ENCODE results near the gene TRPC1.

Gene TRPC1

GRCh38 chr3:142809259-142809658 is 85.4 kb downstream of the TRPC1 start:
- no peaks in the 10 kb centered on the region for H3K27me3 ChIP-seq (ENCODE audit: control insufficient read depth, insufficient read depth, low read length)
- no peaks in the 10 kb centered on the region for H3K36me3 ChIP-seq (ENCODE audit: control insufficient read depth, insufficient read depth, low read length)
- no peak overlapping the region for H3K4me3 ChIP-seq (ENCODE audit: low read length)

GRCh38 chr3:142815803-142816202 is 92.0 kb downstream of the TRPC1 start:
- no peaks in the 10 kb centered on the region for H3K36me3 ChIP-seq (ENCODE audit: control insufficient read depth, insufficient read depth, low read length)
- H3K27ac ChIP-seq (ENCODE audit: low read depth, low read length) = no peak overlapping the region
- no peak overlapping the region for H3K9ac ChIP-seq (ENCODE audit: low read length)
- H3K27me3 ChIP-seq (ENCODE audit: control insufficient read depth, insufficient read depth, low read length) = no peaks in the 10 kb centered on the region
- no peaks in the 10 kb centered on the region for H3K4me1 ChIP-seq (ENCODE audit: control insufficient read depth, insufficient read depth, low read length)
- no peak overlapping the region for H3K4me3 ChIP-seq (ENCODE audit: low read length)

More at GRCh38 chr3:142809259-142809658, 85.4 kb downstream of the TRPC1 start:
- no peaks in the 10 kb centered on the region for H3K4me1 ChIP-seq (ENCODE audit: control insufficient read depth, insufficient read depth, low read length)
- H3K27ac ChIP-seq (ENCODE audit: low read depth, low read length) = no peak overlapping the region
- no peak overlapping the region for H3K9ac ChIP-seq (ENCODE audit: low read length)

- H3K27ac ChIP-seq (ENCODE audit: low read depth, low read length) = no peak overlapping the region
- no peak overlapping the region for H3K4me3 ChIP-seq (ENCODE audit: low read length)
- no peaks in the 10 kb centered on the region for H3K4me1 ChIP-seq (ENCODE audit: control insufficient read depth, insufficient read depth, low read length)
- no peak overlapping the region for H3K9ac ChIP-seq (ENCODE audit: low read length)
- no peaks in the 10 kb centered on the region for H3K27me3 ChIP-seq (ENCODE audit: control insufficient read depth, insufficient read depth, low read length)
- H3K36me3 ChIP-seq (ENCODE audit: control insufficient read depth, insufficient read depth, low read length) = no peaks in the 10 kb centered on the region
Observed at GRCh38 chr3:142817356-142817755, 93.5 kb downstream of the TRPC1 start.

GRCh38 chr3:142817897-142818296 is 94.1 kb downstream of the TRPC1 start:
- Histone ChIP-seq H3K36me3 (ENCODE audit: control insufficient read depth, insufficient read depth, low read length) (no peaks in the 10 kb centered on the region), H3K27ac (ENCODE audit: low read depth, low read length) (no peak overlapping the region), H3K27me3 (ENCODE audit: control insufficient read depth, insufficient read depth, low read length) (no peaks in the 10 kb centered on the region), H3K4me3 (ENCODE audit: low read length) (no peak overlapping the region), H3K4me1 (ENCODE audit: control insufficient read depth, insufficient read depth, low read length) (no peaks in the 10 kb centered on the region), H3K9ac (ENCODE audit: low read length) (no peak overlapping the region)

- no peaks in the 10 kb centered on the region for H3K27me3 ChIP-seq (ENCODE audit: control insufficient read depth, insufficient read depth, low read length)
- H3K4me3 ChIP-seq (ENCODE audit: low read length) = no peak overlapping the region
- no peak overlapping the region for H3K9ac ChIP-seq (ENCODE audit: low read length)
- no peaks in the 10 kb centered on the region for H3K4me1 ChIP-seq (ENCODE audit: control insufficient read depth, insufficient read depth, low read length)
- H3K36me3 ChIP-seq (ENCODE audit: control insufficient read depth, insufficient read depth, low read length) = no peaks in the 10 kb centered on the region
- H3K27ac ChIP-seq (ENCODE audit: low read depth, low read length) = no peak overlapping the region
Observed at GRCh38 chr3:142818651-142819050, 94.8 kb downstream of the TRPC1 start.

- H3K4me1 ChIP-seq (ENCODE audit: control insufficient read depth, insufficient read depth, low read length) = no peaks in the 10 kb centered on the region
- no peak overlapping the region for H3K4me3 ChIP-seq (ENCODE audit: low read length)
- no peak overlapping the region for H3K27ac ChIP-seq (ENCODE audit: low read depth, low read length)
- H3K9ac ChIP-seq (ENCODE audit: low read length) = no peak overlapping the region
- no peaks in the 10 kb centered on the region for H3K27me3 ChIP-seq (ENCODE audit: control insufficient read depth, insufficient read depth, low read length)
- H3K36me3 ChIP-seq (ENCODE audit: control insufficient read depth, insufficient read depth, low read length) = no peaks in the 10 kb centered on the region
Observed at GRCh38 chr3:142819179-142819578, 95.3 kb downstream of the TRPC1 start.

- H3K27me3 ChIP-seq (ENCODE audit: control insufficient read depth, insufficient read depth, low read length) = no peaks in the 10 kb centered on the region
- no peaks in the 10 kb centered on the region for H3K4me1 ChIP-seq (ENCODE audit: control insufficient read depth, insufficient read depth, low read length)
- no peak overlapping the region for H3K27ac ChIP-seq (ENCODE audit: low read depth, low read length)
- H3K36me3 ChIP-seq (ENCODE audit: control insufficient read depth, insufficient read depth, low read length) = no peaks in the 10 kb centered on the region
- no peak overlapping the region for H3K4me3 ChIP-seq (ENCODE audit: low read length)
- H3K9ac ChIP-seq (ENCODE audit: low read length) = no peak overlapping the region
Observed at GRCh38 chr3:142828703-142829305, 105.0 kb downstream of the TRPC1 start.

- no peak overlapping the region for H3K9ac ChIP-seq (ENCODE audit: low read length)
Observed at GRCh38 chr3:142837526-142837925, 113.7 kb downstream of the TRPC1 start.

GRCh38 chr3:142839831-142840230 is 116.0 kb downstream of the TRPC1 start:
- Histone ChIP-seq H3K36me3 (ENCODE audit: control insufficient read depth, insufficient read depth, low read length) (no peaks in the 10 kb centered on the region), H3K27me3 (ENCODE audit: control insufficient read depth, insufficient read depth, low read length) (no peaks in the 10 kb centered on the region), H3K27ac (ENCODE audit: low read depth, low read length) (no peak overlapping the region), H3K4me3 (ENCODE audit: low read length) (no peak overlapping the region), H3K4me1 (ENCODE audit: control insufficient read depth, insufficient read depth, low read length) (no peaks in the 10 kb centered on the region), H3K9ac (ENCODE audit: low read length) (no peak overlapping the region)

More at GRCh38 chr3:142837526-142837925, 113.7 kb downstream of the TRPC1 start:
- H3K4me3 ChIP-seq (ENCODE audit: low read length) = no peak overlapping the region
- no peaks in the 10 kb centered on the region for H3K27me3 ChIP-seq (ENCODE audit: control insufficient read depth, insufficient read depth, low read length)
- H3K4me1 ChIP-seq (ENCODE audit: control insufficient read depth, insufficient read depth, low read length) = no peaks in the 10 kb centered on the region
- H3K36me3 ChIP-seq (ENCODE audit: control insufficient read depth, insufficient read depth, low read length) = no peaks in the 10 kb centered on the region
- no peak overlapping the region for H3K27ac ChIP-seq (ENCODE audit: low read depth, low read length)

GRCh38 chr3:142844339-142844977 is 120.6 kb downstream of the TRPC1 start:
- Histone ChIP-seq H3K4me3 (ENCODE audit: low read length) (no peak overlapping the region), H3K9ac (ENCODE audit: low read length) (no peak overlapping the region), H3K27ac (ENCODE audit: low read depth, low read length) (no peak overlapping the region), H3K27me3 (ENCODE audit: control insufficient read depth, insufficient read depth, low read length) (no peaks in the 10 kb centered on the region), H3K36me3 (ENCODE audit: control insufficient read depth, insufficient read depth, low read length) (no peaks in the 10 kb centered on the region), H3K4me1 (ENCODE audit: control insufficient read depth, insufficient read depth, low read length) (no peaks in the 10 kb centered on the region)

GRCh38 chr3:142846779-142847577 is 123.1 kb downstream of the TRPC1 start:
- Histone ChIP-seq H3K27ac (ENCODE audit: low read depth, low read length) (no peak overlapping the region), H3K9ac (ENCODE audit: low read length) (no peak overlapping the region), H3K36me3 (ENCODE audit: control insufficient read depth, insufficient read depth, low read length) (no peaks in the 10 kb centered on the region), H3K4me1 (ENCODE audit: control insufficient read depth, insufficient read depth, low read length) (no peaks in the 10 kb centered on the region), H3K27me3 (ENCODE audit: control insufficient read depth, insufficient read depth, low read length) (no peaks in the 10 kb centered on the region), H3K4me3 (ENCODE audit: low read length) (no peak overlapping the region)

- H3K4me3 ChIP-seq (ENCODE audit: low read length) = no peak overlapping the region
Observed at GRCh38 chr3:142849148-142849547, 125.3 kb downstream of the TRPC1 start.

More at GRCh38 chr3:142849148-142849547, 125.3 kb downstream of the TRPC1 start:
- H3K27me3 ChIP-seq (ENCODE audit: control insufficient read depth, insufficient read depth, low read length) = no peaks in the 10 kb centered on the region
- no peaks in the 10 kb centered on the region for H3K36me3 ChIP-seq (ENCODE audit: control insufficient read depth, insufficient read depth, low read length)
- H3K27ac ChIP-seq (ENCODE audit: low read depth, low read length) = no peak overlapping the region
- H3K9ac ChIP-seq (ENCODE audit: low read length) = no peak overlapping the region
- no peaks in the 10 kb centered on the region for H3K4me1 ChIP-seq (ENCODE audit: control insufficient read depth, insufficient read depth, low read length)
